Measurements from ENCODE around the gene CCNO. TPM values are rescaled to one million over a fixed set of nuclear protein-coding genes. Genes with fewer than 3 reads are reported as not detected.
A peak's percentile ranks its signal among the peaks of the same experiment; 100 is the strongest.

Gene CCNO
- total and polyA plus RNA-seq, 4 donors, result 3.2 to 8.5 (median 5.0) TPM

- DNase-seq, result no peak
- no peak for ATAC-seq (ENCODE audit: insufficient read depth, low FRiP score)
- Histone ChIP-seq H3K9me3 (ENCODE audit: control insufficient read depth in 4 of 4, insufficient read depth in 3 of 4, low read length in 3 of 4) (no peaks in the 10 kb centered on the region), H3K27me3 (ENCODE audit: control insufficient read depth in 3 of 3, insufficient read depth in 3 of 3, low read length in 2 of 3) (peaks cover 8 to 53% (median 51%) of the 10 kb centered on the region in 3 donors), H3K27ac (ENCODE audit: low read depth in 1 of 2, low read length in 1 of 2) (no peak overlapping the region), H3K4me1 (ENCODE audit: control insufficient read depth in 5 of 5, insufficient read depth in 5 of 5, low read length in 5 of 5) (peaks cover 0 to 26% (median 9%) of the 10 kb centered on the region in 5 donors), H3K36me3 (ENCODE audit: control insufficient read depth in 4 of 4, insufficient read depth in 4 of 4, low read length in 4 of 4) (no peaks in the 10 kb centered on the region), H3K9ac (ENCODE audit: insufficient read depth in 1 of 2, low read length in 2 of 2) (no peak overlapping the region), H3K4me3 (no peak overlapping the region)
- 82 to 85% methylated on average over 10 of the region's 10 CpGs for WGBS, 2 donors
- TF ChIP-seq, protein P1, sequence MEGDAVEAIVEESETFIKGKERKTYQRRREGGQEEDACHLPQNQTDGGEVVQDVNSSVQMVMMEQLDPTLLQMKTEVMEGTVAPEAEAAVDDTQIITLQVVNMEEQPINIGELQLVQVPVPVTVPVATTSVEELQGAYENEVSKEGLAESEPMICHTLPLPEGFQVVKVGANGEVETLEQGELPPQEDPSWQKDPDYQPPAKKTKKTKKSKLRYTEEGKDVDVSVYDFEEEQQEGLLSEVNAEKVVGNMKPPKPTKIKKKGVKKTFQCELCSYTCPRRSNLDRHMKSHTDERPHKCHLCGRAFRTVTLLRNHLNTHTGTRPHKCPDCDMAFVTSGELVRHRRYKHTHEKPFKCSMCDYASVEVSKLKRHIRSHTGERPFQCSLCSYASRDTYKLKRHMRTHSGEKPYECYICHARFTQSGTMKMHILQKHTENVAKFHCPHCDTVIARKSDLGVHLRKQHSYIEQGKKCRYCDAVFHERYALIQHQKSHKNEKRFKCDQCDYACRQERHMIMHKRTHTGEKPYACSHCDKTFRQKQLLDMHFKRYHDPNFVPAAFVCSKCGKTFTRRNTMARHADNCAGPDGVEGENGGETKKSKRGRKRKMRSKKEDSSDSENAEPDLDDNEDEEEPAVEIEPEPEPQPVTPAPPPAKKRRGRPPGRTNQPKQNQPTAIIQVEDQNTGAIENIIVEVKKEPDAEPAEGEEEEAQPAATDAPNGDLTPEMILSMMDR (IDR thresholded peaks at IDR 0.05; ENCODE audit: control extremely low read depth, extremely low read depth), result no peak
These were observed 3.4 kb upstream of the CCNO start for GRCh38 chr5:55236800-55237199.

GRCh38 chr5:55234121-55234700 is 803 bp upstream of the CCNO start:
- Histone ChIP-seq H3K4me1 (ENCODE audit: control insufficient read depth in 5 of 5, insufficient read depth in 5 of 5, low read length in 5 of 5) (peaks cover 0 to 34% (median 9%) of the 10 kb centered on the region in 5 donors), H3K27me3 (ENCODE audit: control insufficient read depth in 3 of 3, insufficient read depth in 3 of 3, low read length in 2 of 3) (peaks cover 8 to 70% (median 68%) of the 10 kb centered on the region in 3 donors), H3K9ac (ENCODE audit: insufficient read depth in 1 of 2, low read length in 2 of 2) (peak overlapping the region in 1 of 2 donors; percentile 49), H3K27ac (ENCODE audit: low read depth in 1 of 2, low read length in 1 of 2) (no peak overlapping the region), H3K36me3 (ENCODE audit: control insufficient read depth in 4 of 4, insufficient read depth in 4 of 4, low read length in 4 of 4) (no peaks in the 10 kb centered on the region), H3K4me3 (peak overlapping the region; percentile 24), H3K9me3 (ENCODE audit: control insufficient read depth in 4 of 4, insufficient read depth in 3 of 4, low read length in 3 of 4) (peaks cover 0 to 6% (median 0%) of the 10 kb centered on the region in 4 donors)
- TF ChIP-seq, protein P1 (IDR thresholded peaks at IDR 0.05; ENCODE audit: control extremely low read depth, extremely low read depth), result no peak
- ATAC-seq (ENCODE audit: insufficient read depth, low FRiP score) (peak; percentile 17), DNase-seq (peak; percentile 47 to 51 (median 50))
- WGBS, 2 donors, result 10 to 17% methylated on average over 31 of the region's 31 CpGs

GRCh38 chr5:55232271-55232984 is 980 bp downstream of the CCNO start:
- Histone ChIP-seq H3K27me3 (ENCODE audit: control insufficient read depth in 3 of 3, insufficient read depth in 3 of 3, low read length in 2 of 3) (peaks cover 15 to 81% (median 77%) of the 10 kb centered on the region in 3 donors), H3K4me1 (ENCODE audit: control insufficient read depth in 5 of 5, insufficient read depth in 5 of 5, low read length in 5 of 5) (peaks cover 0 to 38% (median 9%) of the 10 kb centered on the region in 5 donors), H3K9ac (ENCODE audit: insufficient read depth in 1 of 2, low read length in 2 of 2) (no peak overlapping the region), H3K36me3 (ENCODE audit: control insufficient read depth in 4 of 4, insufficient read depth in 4 of 4, low read length in 4 of 4) (no peaks in the 10 kb centered on the region), H3K9me3 (ENCODE audit: control insufficient read depth in 4 of 4, insufficient read depth in 3 of 4, low read length in 3 of 4) (peaks cover 0 to 8% (median 0%) of the 10 kb centered on the region in 4 donors), H3K27ac (ENCODE audit: low read depth in 1 of 2, low read length in 1 of 2) (no peak overlapping the region), H3K4me3 (peak overlapping the region; percentile 27)
- WGBS, 2 donors, result 2 to 3% methylated on average over 45 of the region's 45 CpGs
- TF ChIP-seq, protein P1 (IDR thresholded peaks at IDR 0.05; ENCODE audit: control extremely low read depth, extremely low read depth), result no peak
- DNase-seq (peak; percentile 25 to 41 (median 36)), ATAC-seq (ENCODE audit: insufficient read depth, low FRiP score) (no peak)
